ENCODE results near the gene WDR36. TPM values are rescaled to one million over a fixed set of nuclear protein-coding genes. Genes with fewer than 3 reads are reported as not detected.
A peak's percentile ranks its signal among the peaks of the same experiment; 100 is the strongest.
"Not testable (repeated sequence)": the region's sequence is repeated elsewhere in the genome, so short reads cannot be mapped to it uniquely, and the experiment has no call there.

Gene WDR36
- total RNA-seq, 1 donor from 2014 or later: 33.4 TPM

DNA sequence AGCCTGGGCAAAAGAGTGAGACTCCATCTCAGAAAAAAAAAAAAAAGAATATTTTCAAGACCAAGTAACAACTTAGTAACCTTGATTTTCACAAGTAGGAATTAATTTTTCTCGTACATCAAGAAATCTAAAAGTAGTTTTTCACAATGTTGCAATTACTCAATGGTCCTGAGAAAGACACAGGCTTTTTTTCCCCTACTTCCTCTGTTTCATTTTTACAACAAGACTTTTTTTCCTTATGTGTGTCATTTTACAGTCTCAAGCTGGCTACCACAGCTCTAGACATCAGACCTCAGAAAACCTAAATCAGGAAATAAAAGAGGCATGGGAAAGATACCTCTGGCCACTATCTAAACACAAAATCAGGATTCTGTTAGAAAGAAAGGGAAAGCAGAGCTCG lies 45.9 kb downstream of the WDR36 start:
- no peak for DNase-seq

DNA sequence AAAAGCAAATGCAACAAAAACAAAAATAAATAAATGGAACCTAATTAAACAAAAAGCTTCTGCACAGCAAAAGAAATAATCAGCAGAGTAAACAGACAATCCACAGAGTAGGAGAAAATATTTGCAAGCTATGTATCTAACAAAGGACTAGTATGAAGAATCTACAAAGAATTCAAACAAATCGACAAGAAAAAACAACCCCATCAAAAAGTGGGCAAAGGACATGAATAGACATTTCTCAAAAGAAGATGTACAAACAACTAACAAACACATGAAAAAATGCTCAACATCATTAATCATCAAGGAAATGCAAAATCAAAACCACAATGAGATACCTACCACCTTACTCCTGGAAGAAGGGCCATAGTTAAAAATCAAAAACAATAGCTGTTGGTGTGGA lies 49.3 kb downstream of the WDR36 start:
- not testable (repeated sequence) for DNase-seq

DNA sequence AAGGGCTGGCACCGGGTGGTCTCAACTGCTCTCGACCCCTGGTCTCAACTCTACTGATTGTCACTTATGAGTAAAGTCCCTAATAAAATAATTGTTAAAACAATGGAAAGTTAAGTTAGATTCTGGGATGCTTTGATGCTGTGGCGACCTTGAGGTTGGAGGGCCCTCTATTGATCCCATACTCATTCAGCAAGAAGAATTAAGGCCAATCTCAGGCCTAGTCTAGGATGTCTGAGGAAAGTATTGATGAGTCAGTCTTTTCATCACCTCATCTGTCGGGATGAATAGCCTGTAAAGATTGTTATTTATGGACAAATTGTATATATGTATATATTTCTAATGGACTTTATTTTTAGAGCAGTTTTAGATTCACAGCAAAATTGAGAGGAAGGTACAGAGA lies 50.8 kb downstream of the WDR36 start:
- no peak for DNase-seq

DNA sequence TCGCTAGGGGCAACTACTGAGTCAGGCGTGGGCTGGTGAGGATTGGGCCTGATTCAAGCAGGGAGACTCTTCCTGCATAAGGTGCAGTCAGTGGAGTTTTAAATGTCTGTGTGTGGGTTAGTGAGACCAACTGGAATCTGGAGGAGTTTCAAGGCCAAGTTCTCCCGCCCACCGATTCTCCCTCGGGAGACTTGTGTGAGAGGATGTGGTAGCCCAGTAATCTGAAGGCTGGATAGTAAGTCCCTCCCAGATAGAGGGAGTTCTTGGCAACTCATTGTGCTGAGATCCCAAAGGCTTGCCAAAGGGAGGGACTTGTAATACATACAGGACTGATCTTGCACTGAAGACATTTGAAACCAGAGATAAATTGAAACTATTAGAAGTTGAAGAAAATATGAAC lies 51.8 kb downstream of the WDR36 start:
- DNase-seq: peak; percentile 38

DNA sequence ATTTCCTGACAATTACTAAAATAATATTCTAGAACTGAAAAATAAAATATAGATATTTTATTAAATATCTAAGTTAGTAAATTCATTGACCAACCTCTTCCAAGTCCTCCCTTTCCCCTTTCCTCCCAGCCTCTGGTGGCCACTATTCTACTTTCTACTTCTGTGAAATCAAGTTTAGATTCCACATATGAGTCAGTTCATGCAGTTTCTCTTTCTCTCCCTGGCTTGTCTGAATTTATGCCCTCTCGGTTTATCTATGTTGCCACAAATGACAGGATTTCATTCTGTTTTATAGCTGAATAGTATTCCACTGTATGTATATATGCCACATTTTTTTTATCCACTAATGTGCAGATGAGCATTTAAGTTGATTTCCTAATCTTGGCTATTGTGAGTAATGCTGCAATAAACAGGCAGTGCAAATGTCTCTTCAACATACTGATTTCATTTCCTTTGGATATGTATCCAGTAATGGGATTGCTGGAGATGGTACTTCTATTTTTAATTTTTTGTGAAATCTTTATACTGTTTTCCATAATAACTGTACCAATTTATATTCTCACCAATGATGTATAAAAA lies 52.3 kb downstream of the WDR36 start:
- no peak for DNase-seq

DNA sequence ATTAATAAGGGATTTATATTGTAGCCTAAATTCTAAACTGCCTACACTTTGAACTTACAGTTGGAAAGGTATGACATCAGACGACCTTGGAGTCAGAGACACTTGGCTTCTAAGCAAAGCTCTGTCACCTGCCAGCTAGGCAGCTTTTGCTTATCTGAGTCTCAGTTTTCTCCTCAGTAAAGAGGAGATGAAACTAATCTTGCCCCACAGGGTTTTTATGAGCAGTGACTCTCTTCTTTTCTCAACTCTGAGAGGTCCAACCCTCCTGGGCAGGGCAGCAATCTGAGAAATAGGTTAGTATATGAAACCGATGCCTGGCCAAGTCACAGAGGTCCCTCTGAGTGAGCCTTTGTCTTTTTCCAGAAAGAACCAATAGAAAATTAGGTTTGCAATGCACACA lies 53.9 kb downstream of the WDR36 start:
- no peak for DNase-seq

DNA sequence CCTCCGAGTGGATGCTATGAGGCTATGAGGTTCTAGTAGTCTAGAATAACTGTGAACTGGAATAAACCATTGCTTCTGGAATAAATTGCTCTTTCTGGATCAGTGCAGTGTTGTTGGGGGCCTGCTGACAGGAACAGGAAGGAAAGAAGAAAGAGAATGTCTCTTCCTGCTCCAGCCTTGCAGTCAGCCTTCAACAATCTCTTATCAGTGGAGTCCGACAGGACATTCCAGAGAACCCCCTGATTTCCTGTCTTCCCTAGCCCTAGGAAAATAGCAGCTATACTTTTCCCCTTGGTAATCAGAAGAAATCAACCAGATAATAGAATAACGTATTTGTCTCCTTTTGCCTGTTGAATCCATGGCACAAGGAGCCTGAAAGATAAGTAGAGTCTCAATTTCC lies 55.4 kb downstream of the WDR36 start:
- no peak for DNase-seq

DNA sequence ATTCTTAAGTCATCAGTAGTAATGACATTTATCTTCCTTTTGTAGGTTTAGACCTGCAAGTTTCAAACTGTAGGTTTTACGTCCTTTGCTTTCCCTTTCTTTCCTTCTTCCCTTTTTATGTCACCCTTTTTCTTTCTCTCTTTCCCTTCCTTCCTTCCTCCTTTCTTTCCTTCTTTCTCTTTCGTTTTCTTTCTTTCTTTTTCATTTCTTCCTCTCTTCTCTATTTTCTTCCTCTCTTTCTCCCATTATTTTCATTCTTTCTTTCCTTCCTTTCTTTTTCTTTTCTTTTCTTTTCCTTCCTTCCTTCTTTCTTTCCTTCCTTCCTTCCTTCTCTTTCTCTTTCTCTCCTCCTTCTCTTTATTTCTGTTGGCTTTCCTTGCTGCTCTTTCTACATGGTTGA lies 59.9 kb downstream of the WDR36 start:
- no peak for DNase-seq

DNA sequence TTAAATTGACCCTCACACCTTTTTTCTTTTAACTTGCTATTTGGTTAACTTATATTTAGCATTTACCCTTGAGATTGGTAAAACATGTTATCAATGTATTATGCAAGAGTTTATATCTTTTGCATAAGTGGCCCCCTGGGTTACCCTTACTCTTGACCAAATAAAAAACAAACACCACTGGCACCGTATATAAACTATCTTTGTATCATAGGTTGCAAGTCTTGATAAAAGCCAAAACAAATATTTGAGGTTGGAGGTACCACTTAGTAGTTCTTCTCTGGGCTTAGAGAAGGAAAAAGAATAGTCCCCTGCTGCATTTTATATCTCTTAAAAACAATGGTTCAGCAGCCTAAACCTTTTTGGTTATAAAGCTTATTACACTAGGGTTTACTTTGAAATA lies 61.3 kb downstream of the WDR36 start:
- no peak for DNase-seq

DNA sequence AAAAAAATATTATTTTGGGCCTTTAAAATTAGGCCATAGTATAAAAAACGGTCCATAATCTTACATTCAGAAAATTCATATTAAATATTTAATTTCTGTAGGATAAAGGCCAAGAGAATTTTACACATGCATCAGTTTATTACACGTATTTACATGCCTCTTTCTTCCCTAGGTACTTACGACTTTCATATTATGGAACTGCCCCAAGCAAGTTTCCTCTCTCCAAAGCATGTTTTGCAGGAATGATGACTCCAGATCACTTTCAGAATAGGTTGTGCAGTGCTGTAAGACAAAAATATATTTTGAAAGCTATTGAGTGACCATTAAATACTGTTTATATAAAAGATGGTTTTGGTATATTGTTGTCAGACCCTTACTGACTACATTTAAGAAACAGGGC lies 61.8 kb downstream of the WDR36 start:
- no peak for DNase-seq

DNA sequence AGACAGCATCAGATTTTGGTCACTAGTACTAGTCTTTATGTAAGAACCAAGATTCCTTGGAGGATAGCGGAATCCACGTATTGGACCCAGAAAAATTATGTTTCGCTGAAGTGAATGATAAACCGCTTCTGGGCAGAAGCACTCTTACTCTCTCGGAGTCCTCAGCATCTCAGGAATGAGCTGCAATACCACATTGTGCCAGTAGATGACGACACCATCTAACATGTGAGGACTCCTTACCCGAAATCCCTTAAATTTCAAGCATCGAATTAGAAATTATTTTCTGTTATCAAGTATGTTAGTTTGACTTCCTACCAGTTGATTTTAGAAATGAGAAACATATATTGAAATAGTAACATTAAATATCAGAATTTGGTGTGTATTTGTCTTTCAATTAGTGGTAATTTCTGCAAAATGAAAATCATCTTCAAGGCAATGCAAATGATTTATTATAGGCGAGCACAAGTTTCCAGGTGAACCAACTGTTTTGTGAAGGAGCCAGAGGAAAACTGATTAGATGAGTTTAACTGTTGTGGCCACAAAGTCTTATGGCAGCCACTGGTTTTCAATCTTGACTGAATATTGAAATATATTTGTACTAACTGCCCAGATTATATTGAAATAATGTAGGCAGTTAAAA lies 66.1 kb downstream of the WDR36 start:
- peak; percentile 90 for DNase-seq

DNA sequence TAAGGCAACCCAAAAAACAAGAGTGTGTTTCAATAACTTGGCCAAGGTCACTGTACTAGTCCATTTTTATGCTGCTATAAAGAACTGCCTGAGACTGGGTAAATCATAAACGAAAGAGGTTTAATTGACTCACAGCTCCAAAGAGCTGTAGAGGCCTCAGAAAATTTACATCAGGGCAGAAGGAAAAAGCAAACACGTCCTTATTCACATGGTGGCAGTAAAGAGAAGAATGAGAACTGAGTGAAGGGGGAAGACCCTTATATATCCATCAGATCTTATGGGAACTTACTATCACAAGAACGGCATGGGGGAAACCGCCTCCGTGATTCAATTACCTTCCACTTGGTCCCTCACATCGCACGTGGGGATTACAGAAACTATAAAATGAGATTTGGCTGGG lies 67.7 kb downstream of the WDR36 start:
- no peak for DNase-seq

DNA sequence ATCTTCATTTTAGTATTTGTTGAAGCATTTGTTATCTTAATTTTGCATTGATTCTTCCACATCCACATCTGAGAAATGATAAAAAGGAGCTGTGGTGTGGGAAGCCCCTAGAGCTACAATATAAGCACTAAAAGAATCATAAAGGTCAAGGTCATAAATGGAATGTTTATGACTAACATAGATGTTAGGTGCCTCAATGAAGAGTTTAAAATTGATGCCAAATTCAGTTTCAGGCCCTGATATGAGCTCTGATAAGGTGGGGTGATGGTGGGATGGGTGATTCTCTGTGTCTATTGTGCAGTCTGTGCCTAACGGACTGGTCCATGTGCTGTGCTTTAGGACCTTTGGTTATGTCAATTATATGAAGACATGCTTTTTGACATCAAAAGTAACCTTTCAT lies 70.9 kb downstream of the WDR36 start:
- no peak for DNase-seq

DNA sequence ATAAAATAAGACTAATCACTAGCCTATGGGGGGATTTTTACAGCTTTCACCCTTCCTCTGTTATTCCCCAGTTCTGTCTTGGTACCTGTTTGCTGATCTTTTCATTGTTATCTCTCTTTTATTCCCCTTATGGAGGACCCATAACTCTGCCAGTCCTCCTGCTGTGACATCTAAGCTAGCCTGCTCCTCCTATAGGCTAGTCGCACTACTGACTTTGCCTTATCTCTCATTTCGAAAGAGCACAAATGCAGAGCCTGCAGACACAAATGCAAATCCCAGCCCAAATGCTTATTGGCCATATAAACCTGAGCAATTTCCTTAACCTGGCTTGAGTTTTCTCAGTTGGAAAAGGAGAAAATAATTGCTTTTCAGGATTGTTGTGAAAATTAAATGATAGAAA lies 72.9 kb downstream of the WDR36 start:
- no peak for DNase-seq

DNA sequence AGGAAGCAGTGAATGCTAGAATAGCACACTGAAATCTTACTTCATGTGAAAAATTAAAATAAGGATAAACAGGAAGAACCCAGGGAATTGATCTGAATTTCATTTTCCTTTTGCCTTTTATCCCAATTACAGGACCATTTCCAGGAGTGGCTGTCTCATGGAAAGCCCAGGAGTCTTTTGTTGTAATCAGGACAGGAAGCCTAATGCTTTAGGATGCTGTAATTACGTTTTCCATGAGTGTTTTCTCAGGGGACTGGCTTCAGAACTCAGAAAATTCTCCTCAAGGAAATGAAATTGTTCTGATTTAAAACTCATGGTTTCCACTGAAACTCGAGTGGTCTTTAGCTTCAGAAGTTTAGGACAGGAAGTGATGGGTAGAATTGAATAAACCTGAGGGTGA lies 75.4 kb downstream of the WDR36 start:
- DNase-seq: peak; percentile 18

DNA sequence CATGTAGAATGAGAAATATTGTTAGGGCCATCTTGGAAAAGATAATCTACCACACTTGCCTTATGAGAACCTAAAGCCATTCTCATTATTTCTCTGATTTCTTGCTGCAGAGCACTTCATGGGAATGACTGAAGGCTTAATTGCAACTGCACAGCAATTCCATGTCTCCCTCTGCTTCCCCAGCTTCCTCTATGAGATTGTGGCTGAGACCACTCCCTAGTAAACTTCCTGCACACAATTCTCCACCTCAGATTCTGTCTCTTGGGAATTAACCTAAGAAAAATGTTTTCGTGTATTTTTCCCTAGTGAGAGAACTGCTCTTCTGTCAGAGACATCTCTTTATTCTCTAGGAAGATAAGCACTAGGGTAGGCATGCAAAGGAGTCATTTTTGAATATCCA lies 76.5 kb downstream of the WDR36 start:
- DNase-seq: no peak

DNA sequence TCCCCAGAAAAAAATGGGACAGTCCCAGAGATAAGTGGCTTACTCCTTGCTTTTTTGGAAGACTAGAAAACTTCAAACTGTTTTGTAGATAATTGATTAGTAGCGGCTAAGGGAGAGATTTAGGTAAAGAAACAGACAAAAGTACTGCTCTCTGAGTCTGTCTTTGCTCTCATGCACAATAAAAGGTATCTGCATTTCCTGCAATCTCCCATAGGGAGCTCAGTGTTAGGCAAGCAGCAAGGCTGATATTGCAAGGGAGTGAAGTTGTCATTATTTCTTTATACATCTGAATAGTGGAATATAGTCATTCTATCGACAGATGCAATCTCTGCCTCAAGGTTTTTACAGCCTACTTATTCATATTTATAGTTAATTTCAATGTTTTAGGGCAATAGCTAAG lies 77.1 kb downstream of the WDR36 start:
- DNase-seq: no peak

DNA sequence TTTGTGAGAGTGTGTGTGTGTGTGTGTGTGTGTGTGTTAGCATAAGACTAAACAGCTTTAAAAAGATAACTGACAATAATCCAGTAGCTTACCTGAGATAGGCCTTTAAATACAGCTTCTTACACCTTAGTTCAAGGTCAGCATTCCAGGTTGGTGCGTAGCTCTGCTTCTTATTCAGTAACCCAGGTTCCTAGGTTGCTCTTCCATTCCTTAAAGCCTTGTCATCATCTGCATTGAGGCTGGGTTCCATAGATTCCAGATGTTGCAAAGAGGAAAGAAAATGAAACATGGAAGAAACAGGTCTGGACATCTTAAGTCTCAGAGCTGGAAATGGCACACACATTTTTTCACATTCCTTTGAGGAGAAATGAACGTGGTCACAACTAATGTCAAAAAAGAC lies 78.1 kb downstream of the WDR36 start:
- DNase-seq: no peak

DNA sequence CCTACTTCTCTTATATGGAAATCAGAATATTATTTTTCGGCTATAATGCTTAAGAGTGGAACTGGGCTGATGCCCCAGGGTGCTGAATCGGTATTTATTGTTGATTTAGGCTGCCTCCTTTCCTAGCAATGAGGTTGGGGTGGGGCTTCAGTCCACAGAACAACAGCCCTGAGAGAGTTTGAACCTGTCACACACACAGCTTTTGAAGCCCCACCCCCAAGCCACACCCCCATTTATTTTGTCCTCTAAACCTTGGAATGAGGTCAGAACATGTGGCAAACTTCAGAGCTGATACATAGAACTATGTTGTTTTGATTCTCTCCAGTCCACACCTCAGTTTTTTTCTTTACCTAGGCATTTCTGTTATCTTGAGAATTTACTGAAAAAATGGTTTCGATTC lies 80.4 kb downstream of the WDR36 start:
- DNase-seq: no peak

DNA sequence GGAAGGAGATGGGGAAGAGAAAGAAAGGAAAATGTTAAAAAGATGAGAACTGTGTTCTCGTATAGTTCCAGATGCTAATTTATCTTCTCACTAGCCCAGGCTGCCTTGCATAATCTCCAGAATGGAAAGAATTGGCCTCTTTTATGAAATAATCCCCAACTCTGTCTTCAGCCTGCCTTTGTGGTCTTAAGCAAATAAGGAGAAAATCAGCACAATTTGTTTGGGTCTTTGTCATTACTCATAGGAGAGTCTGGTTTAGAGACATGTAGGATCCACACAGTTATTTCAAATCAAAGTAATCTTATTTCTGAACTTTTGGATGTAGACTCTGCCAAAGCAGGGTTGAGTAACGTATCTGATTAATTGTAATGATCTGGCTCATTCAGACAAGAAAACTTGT lies 81.3 kb downstream of the WDR36 start:
- no peak for DNase-seq

All from tongue (tissue), 2 donors.